Adrenal gland (tissue), 12 donors: ENCODE results near the gene CATSPER3. TPM values are rescaled to one million over a fixed set of nuclear protein-coding genes. Genes with fewer than 3 reads are reported as not detected.

Experiments
- DNase-seq, 7 donors: peaks; one replicate each; pipeline ENCODE4 v3.0.0-alpha.2; 2019 to 2020
- H3K27ac ChIP-seq, 5 donors: fragments of 200-600 bp; sonication (generic) in 4 of 5; 1 replicate in 3 of 5; 2 replicates in 2 of 5; pipeline versions ENCODE4 v1.5.1 to v1.8.0; 2016 to 2020; ENCODE audit warnings: mild to moderate bottlenecking in 1 of 5
- H3K27me3 ChIP-seq: fragments of 200-600 bp; 2 replicates; pipeline ENCODE4 v1.8.0; 2021
- H3K36me3 ChIP-seq, 2 donors: fragments of 200-600 bp; replicated peaks in 1 of 2; 1 replicate in 1 of 2; 2 replicates in 1 of 2; pipeline versions ENCODE4 v1.5.1 to v1.8.0; 2018 to 2022
- H3K4me1 ChIP-seq, 2 donors: fragments of 200-600 bp; replicated peaks in 1 of 2; 1 replicate in 1 of 2; 2 replicates in 1 of 2; pipeline versions ENCODE4 v1.5.1 to v1.8.0; 2018 to 2021
- H3K4me3 ChIP-seq, 4 donors: fragments of 200-600 bp; sonication (generic) in 3 of 4; one replicate each; pipeline ENCODE4 v1.5.1; 2016 to 2018
- H3K9me3 ChIP-seq, 3 donors: fragments of 200-600 bp; sonication (generic) in 1 of 3; replicated peaks in 1 of 3; 1 replicate in 2 of 3; 2 replicates in 1 of 3; pipeline versions ENCODE4 v1.5.1 to v1.8.0; 2016 to 2021
- POLR2A ChIP-seq, 2 donors: fragments of 450-650 bp; IDR thresholded peaks; one replicate each; pipeline ENCODE4 v1.6.1; 2017; ENCODE audit warnings: antibody characterized with exemption in 2 of 2, mild to moderate bottlenecking in 2 of 2, moderate library complexity in 1 of 2
- WGBS, 4 donors: extraction: QIAGEN DNeasy Blood & Tissue Kit in 2 of 4; methylation state at CpG; one replicate each; pipeline versions ENCODE4 v1.1.5 to v1.1.7; 2013 to 2017; 5-methylcytosine and 5-hydroxymethylcytosine counted together
- intact Hi-C, 2 donors: fragments of 100-400 bp; cut with DNase I; formaldehyde crosslinking; loops; one replicate each; pipeline versions ENCODE4 v1.14.1 to v1.15.0; 2022 to 2023
- polyA plus RNA-seq, 3 donors: library from polyadenylated mRNA; stranded (reverse); fragments of 200-250 nt in 2 of 3; fragments of 350-450 nt in 1 of 3; fragmentation: Illumina TruSeq in 1 of 3; extraction: RNeasy Lipid Tissue Mini Kit (QIAGEN cat#74804) in 1 of 3; gene quantifications; one replicate each; pipeline ENCODE4 v1.2.3, GENCODE V29; 2013 to 2014
- total RNA-seq, 9 donors: library from RNA; depleted of rRNA in 4 of 9; stranded (reverse); fragments of >200 nt in 4 of 9; fragments of 120-200 nt in 1 of 9; fragmentation: NEBNext Ultra II Directional in 1 of 9; extraction: Animal tissue kit (Norgen Biotek cat#: 25700) in 1 of 9; gene quantifications; one replicate each; pipeline versions ENCODE4 v1.1.0 to v1.2.4, GENCODE V29; 2013 to 2023
- TF ChIP-seq, protein P1 (sequence below), 6 experiments: fragments of 450-650 bp in 4 of 6; fragments of 200-600 bp in 2 of 6; sonication (generic) in 1 of 6; IDR thresholded peaks; 1 replicate in 5 of 6; 2 replicates in 1 of 6; pipeline versions ENCODE4 v1.5.1 to v1.8.0; 2016 to 2021; ENCODE audit warnings: antibody characterized with exemption in 6 of 6, mild to moderate bottlenecking in 2 of 6, moderate library complexity in 1 of 6
- donor health status: healthy with polysubstance abuse.
- donor health status: Bipolar disorder and iron deficiency.
- donor health status: DM: yes; HTN: yes; CAD: no.
- donor health status: DM: no; HTN: no; CAD: no.
- donor health status: DM: no; HTN: no; CAD: no.
- donor health status: DM: yes; HTN: yes; CAD: no.

CATSPER3 gene
- total and polyA plus RNA-seq, 12 donors, result 0.28 to 2.7 (median 0.80) TPM; not detected in 2

DNA sequence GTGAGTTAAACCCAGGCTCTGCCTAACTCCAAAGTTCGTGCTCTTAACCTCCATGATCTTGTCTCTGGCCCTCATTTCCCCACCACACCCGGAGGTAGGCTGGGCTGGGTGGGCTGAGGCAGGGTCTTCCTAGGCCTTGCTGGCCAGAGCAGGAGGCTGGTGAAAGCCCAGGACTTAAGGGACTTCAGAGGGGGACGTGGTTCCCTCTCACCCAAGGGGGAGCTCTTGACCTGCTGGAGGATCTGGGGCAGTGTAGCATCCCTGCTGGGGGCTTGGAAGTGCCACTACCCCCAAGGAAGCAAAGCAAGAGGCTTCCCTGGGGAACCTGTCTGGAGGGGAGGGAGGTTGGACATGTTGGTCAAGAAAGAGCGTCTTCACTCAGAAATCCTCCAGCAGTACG is 51.6 kb downstream of the CATSPER3 start:
- 88 to 100% (median 91%) methylated on average over 3 to 5 of the region's 5 CpGs for WGBS, 4 donors
- intact Hi-C loops, result no loop called here

DNA sequence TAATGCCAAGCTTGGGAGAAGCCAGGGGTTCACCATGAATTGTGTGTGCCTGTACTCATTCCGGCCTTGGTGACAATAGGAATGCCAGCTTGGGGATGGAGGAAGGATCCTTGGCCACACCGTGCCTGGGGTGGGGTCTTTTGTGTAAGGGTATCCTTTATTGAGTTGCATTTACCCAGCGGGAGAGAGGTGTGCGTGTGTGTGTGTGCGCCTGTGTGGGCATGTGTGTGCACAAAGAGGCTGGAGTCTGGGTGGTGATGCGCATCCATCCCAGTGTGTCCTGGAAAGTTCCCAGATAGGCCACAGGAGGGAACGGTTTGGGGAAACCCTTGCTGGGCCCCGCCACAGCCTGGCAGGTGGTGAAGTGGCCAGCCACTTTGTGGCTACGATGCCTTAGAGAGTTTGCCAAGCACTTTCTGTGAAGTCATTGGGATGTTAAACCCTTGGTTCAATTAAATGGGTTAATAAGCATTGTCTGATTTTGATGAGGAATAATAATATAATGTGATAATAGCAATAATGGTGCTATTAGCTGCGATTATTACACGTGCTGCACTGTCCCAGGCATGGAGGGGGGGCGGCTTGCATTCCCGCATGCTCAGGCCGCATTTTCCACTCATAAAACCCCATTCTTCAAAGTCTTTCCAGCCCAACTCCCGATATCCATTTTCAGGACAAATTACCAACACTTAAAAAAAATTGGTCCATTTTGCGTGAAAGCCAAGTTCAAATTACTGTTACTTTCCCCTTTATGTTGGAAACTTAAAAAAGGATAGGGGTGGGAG is 52.6 kb downstream of the CATSPER3 start:
- TF ChIP-seq POLR2A (IDR thresholded peaks at IDR 0.05), result no peak
- TF ChIP-seq, protein P1, sequence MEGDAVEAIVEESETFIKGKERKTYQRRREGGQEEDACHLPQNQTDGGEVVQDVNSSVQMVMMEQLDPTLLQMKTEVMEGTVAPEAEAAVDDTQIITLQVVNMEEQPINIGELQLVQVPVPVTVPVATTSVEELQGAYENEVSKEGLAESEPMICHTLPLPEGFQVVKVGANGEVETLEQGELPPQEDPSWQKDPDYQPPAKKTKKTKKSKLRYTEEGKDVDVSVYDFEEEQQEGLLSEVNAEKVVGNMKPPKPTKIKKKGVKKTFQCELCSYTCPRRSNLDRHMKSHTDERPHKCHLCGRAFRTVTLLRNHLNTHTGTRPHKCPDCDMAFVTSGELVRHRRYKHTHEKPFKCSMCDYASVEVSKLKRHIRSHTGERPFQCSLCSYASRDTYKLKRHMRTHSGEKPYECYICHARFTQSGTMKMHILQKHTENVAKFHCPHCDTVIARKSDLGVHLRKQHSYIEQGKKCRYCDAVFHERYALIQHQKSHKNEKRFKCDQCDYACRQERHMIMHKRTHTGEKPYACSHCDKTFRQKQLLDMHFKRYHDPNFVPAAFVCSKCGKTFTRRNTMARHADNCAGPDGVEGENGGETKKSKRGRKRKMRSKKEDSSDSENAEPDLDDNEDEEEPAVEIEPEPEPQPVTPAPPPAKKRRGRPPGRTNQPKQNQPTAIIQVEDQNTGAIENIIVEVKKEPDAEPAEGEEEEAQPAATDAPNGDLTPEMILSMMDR (IDR thresholded peaks at IDR 0.05), result no peak
- no peak for DNase-seq
- Histone ChIP-seq H3K27ac (no peak overlapping the region), H3K4me1 (no peaks in the 10 kb centered on the region), H3K27me3 (no peaks in the 10 kb centered on the region), H3K36me3 (no peaks in the 10 kb centered on the region), H3K4me3 (no peak overlapping the region), H3K9me3 (no peaks in the 10 kb centered on the region)
- WGBS, 4 donors, result 81 to 95% (median 86%) methylated on average over 15 to 16 of the region's 16 CpGs
- intact Hi-C loops, result no loop called here

More for the DNA sequence above, 51.6 kb downstream of the CATSPER3 start:
- Histone ChIP-seq H3K4me3 (no peak overlapping the region), H3K27me3 (no peaks in the 10 kb centered on the region), H3K4me1 (no peaks in the 10 kb centered on the region), H3K9me3 (no peaks in the 10 kb centered on the region), H3K27ac (no peak overlapping the region), H3K36me3 (no peaks in the 10 kb centered on the region)
- DNase-seq, result no peak
- TF ChIP-seq, protein P1 (IDR thresholded peaks at IDR 0.05), result no peak
- TF ChIP-seq POLR2A (IDR thresholded peaks at IDR 0.05), result no peak

- H3K27ac ChIP-seq, result no peak overlapping the region
- H3K36me3 ChIP-seq, result no peaks in the 10 kb centered on the region
- no peaks in the 10 kb centered on the region for H3K4me1 ChIP-seq
- H3K9me3 ChIP-seq, result no peaks in the 10 kb centered on the region
- no peak overlapping the region for H3K4me3 ChIP-seq
- H3K27me3 ChIP-seq, result peaks cover 36% of the 10 kb centered on the region
- no peak for TF ChIP-seq POLR2A (IDR thresholded peaks at IDR 0.05)
- TF ChIP-seq, protein P1 (IDR thresholded peaks at IDR 0.05), result no peak
- DNase-seq, result no peak
- intact Hi-C loops, result no loop called here
- WGBS, 4 donors, result 90 to 95% (median 92%) methylated on average over 11 of the region's 11 CpGs
Measured at GRCh38 chr5:135024956-135025729, 57.4 kb downstream of the CATSPER3 start.
